ENCODE measurements around the gene AKAP8L.
"Not testable (repeated sequence)": the region's sequence is repeated elsewhere in the genome, so short reads cannot be mapped to it uniquely, and the experiment has no call there.

AKAP8L gene

DNA sequence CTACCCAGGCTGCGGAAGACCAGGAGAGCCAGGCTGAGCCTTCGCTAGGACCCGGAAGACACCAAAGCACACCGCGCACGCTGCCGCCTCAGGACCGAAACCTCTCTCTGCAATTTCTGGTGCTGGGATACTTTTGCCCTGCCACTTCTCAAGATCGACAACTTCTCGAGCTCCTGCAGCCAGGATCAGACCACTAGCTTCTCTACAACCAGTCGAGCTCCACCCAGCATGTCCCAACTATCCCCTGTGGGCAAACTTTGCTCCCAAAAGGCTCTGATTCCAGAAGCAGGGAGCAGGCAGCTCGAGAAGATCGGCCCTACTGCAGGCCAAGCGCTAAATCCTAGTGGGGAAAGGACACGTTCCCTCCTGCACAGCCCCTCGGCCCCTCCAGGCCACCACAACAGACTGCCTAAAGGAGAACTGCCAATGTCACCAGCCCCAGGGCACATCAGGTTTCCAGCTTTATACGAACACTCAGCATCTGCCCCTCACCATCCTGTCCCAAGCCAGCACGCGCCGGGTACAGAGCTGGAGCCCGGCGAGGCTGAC, 40.2 kb downstream of the AKAP8L start:
- DNase-seq, result peak; percentile 35

DNA sequence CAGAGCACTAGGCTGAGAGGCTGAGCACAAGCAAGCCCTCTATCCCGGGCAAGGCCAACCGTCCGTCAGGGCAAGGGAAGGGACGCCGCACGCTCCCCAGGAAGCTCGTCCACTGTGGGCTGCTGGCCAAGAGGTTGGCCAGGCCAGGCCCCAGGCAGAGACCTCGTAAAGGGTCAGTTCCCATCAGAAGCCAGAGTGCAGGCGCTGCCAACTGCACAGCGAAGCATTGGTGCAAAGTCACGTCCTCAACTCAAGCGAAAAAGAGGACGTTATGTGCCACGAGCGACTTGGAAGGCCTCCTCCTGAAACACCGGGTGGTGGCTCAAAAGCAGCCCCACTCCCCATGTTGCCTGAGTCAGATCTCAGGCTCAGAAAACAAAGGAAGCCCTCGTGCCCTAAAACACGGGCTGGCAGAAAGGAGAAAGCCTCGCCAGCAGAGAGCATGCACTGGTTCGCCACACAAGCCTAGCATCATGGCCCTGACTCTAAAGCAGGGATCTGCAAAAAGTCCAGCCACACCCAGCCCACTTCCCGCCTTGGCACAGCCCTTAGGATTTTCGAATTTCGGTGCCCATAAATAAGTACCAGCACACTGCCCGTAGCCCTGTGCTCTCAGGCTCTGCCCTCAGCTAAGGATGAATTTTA, 43.9 kb downstream of the AKAP8L start:
- DNase-seq, result no peak

DNA sequence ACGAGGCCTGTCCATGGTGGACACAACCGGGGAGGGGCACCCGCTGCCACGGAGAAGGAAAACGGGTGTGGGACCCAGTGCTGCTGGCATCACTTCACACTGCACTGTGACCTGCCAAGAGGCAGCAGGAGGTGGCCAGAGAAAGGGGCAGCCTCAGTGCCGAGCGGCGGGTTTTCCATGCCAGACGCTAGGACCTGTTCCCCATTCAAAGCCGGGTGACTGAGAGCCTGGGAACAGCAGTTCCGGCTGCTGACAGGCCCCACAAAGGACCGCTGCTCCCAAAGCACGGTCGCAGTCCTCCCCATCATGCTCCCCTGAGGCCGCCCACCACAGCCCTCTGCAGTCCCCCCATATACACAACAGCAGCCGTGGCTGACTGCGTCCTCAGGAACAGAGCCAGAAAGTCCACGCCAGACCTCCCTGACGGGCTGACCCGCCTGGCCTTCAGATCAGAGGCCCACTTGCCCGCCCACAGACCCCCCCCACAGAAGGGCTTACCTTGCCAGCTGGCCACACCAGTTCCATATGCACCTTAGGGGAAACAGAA, 44.6 kb downstream of the AKAP8L start:
- DNase-seq, result no peak

DNA sequence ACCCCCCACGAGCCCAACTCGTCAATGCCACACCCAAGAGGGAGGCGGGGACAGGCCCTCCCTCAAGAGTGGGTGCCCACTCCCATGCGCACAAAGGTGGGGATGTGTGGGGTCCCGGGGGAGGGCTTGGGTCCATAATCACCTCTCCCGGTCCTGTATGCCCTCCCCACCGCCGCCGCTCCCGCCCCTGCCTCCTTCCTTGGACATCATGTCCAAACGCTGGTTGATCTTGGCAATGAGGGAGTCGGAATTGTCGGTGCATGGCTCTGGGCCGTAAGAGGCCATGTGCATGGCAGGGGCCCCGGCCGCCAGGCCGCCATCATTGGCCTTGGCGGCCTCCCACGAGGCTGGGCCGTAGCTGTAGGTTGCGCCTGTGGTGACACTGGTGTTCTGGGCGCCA, 45.1 kb downstream of the AKAP8L start:
- DNase-seq, result no peak

DNA sequence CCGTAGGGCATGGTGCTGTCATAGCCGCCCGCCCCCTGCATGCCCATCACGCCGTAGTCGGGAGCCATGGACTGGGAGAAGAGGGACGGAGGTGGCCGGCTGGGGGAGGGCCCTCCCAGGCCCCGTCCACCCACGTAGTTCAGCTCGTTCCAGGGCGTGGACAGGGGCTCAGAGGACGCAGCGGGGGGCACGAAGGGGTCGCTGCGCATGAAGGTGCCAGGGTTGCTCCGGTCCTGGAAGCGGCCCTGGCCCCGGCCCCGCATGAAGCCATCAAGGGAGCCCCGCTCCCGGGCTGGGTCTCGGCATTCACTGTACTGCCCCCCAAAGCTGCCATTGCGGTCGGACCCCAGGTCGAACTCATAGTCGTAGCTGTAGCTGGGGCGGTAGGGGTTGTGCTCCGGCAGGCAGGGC, 45.9 kb downstream of the AKAP8L start:
- no peak for DNase-seq

DNA sequence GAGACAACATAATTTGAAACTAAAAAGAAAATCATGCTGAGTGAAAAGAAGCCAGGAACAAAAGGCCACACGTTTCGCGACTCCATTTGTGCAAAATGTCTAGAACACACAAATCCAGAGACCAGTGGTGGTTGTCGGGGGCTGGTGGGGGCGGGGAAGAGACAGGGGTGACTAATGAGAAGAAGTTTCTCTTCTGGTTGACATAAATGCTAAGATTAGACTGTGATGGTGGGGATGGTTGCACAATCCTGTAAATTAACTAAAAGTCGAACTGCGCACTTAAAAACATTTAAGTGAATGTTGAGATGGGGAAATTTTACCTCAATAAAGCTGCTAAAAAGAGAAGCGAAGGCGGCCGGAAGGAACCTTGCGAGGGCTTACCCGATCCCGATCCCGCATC, 46.3 kb downstream of the AKAP8L start:
- no peak for DNase-seq

DNA sequence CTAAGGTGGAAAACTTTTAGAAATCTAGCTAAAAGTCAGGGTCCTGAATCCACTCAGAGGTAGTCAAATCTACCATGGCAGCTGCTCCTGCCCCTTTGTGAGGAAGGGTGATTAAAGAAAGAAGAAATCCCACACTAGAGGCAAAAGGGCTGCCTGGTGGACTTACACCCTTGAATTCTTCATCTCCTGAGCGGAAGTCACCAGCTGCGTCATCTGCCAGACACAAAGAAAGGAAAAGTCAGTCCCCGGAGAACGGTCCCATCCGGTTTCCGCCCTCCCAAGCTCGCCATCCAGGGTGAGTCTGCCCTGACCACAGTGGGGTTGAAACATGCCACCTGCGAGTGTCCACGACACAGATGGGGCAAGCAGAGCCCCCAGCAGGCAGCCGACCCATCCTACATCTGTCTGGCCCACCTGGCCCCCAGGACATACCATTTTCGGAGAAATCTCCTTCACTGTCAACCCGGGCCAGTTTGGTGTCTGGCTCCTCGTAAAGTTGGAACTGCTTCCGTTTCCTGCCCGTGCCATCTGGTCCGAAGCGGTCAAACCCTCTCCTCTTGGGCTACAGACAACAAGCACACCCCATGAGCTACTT, 46.9 kb downstream of the AKAP8L start:
- DNase-seq, result no peak

DNA sequence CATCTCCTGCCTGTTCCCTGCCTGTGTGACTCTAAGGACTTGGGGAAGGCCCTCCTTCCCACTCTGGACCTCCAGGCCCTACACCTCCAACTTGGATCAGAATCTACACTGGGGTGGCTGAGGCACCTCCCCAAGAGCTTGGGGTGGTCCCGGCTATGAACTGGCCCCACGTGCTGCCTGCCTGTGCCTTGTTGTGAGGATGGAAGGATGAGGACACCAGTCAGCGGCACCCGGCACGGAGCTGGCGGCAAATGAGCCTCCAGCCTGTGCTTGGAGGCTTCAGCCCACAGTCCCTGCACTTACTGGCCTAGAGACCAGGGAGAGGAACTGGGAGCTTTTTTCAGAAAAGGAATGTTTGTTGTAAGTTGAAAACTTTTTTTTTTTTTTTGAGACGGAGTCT, 47.7 kb downstream of the AKAP8L start:
- no peak for DNase-seq

DNA sequence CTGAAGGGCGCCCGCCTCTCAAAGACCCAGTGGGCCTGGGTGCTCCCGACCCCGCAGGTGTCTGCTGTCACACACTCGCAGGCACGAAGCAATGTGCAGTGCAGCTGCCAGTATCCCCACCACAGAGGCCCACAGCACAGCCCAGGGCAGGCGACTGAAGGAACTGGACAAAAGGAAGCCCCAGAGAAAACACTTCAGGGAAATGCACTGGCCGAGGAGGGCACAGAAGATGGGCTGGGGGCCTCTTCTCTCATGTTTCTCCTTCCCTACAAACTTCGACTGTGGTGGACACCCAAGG, 49.2 kb downstream of the AKAP8L start:
- no peak for DNase-seq

DNA sequence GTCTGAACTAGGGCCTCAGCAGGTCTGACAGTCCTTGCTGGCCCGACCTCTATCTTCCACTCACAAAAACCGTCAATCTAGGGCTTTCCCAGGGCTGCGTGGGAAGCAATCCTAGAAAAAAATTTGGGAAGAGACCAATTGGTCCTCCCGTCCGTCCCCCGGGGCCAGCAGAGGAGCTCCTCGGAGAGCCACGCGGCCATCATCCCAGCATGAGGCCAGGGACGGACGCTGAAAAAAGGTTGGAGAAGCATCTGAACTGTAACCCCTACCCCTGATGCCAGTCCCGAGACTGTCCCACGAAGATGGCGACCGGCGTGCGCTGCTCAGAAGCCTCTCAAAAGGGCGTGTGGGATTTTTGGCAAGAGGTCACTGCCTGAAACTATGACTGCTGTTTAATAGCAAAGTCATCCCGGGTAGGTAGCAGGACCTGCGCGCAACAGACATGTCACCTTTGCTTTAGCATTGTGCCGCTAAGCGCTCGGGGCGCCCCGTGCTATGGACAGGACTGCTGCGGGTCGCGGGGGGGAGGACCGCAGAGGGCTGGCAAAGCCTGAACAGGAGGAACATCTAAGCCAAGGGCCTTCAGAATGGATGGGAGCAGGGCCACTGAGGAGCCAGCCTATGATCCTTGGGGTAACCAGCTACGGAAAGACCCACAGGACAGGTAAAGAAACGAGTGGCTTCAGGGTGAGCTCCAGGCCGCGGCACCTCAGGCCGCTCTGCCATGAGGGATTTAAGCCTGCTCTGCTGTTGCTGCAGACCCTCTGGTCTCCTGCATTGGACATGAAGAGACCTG, 49.8 kb downstream of the AKAP8L start:
- DNase-seq, result no peak

DNA sequence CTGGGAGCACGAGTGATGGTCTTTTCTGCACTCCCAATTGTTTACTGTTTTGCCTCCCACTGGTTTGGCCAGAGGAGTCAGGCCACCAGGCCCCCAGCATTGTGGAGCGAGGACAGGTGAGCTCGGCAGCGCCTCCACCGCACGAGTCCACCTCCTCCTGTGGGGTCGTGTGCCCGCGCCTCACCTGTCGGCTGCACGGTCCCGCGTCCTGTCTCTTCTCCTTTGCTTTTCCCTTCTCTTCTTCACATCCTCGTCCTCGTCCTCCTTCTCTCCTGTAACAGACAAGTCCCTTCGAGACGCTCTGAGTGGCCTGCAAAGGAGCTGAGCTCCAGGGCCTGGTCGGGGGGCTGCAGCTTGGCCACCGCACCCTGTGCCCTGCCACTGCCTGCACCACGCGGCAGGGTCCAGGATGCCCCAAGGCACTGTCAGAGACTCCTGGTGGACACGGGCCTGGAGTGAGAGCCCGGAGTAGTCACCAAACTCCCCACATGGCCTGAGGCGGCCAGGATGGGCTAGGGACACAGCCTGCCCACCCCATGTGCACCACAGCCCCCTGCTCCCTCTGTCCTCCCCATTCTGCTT, 50.6 kb downstream of the AKAP8L start:
- no peak for DNase-seq

DNA sequence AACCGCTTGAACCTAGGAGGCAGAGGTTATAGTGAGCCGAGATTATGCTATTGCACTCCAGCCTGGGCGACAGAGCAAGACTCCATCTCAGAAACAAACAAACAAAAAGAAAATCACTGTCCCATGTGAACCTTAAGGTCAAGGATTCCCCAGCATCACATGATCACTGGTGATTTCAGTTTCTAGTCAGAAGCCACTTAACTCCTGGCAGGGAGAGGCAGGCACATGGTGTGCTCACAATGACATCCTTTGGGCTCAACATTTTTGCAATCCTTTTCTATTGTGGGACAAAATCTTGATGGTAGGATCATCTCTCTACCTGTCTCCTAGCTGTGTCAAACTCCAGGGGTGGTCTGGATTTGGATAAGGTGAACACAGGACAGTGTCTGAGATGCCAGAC, 51.3 kb downstream of the AKAP8L start:
- no peak for DNase-seq

DNA sequence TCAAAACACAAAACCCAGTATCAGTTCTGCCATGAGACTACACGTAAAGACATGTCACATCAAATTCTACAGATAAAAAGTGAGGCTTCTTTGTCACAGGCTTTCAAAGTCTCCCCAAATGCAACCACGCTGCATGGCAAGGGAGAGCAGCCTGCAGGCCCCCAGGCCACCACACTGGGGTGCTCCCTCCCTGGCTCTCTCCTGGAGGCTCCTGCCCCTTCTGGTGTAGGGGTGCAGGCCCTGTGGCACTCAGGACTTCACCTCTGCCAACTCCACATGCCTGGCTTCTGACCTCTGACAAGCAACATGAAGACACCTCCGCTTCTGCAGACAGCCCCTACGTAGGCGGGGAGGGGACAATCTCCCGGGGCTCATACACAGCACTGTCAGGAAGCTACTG, 53.5 kb downstream of the AKAP8L start:
- DNase-seq, result no peak

DNA sequence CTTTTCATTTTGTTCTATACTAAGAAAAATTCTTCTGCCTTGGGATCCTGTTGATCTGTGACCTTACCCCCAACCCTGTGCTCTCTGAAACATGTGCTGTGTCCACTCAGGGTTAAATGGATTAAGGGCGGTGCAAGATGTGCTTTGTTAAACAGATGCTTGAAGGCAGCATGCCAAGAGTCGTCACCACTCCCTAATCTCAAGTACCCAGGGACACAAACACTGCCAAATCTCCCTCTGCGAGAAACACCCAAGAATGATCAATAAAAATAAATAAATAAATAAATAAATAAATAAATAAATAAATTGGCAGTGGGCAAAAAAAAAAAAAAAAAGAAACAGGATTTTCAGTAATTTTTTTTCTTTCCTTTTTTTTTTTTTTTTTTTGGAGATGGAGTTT, 55.0 kb downstream of the AKAP8L start:
- not testable (repeated sequence) for DNase-seq

DNA sequence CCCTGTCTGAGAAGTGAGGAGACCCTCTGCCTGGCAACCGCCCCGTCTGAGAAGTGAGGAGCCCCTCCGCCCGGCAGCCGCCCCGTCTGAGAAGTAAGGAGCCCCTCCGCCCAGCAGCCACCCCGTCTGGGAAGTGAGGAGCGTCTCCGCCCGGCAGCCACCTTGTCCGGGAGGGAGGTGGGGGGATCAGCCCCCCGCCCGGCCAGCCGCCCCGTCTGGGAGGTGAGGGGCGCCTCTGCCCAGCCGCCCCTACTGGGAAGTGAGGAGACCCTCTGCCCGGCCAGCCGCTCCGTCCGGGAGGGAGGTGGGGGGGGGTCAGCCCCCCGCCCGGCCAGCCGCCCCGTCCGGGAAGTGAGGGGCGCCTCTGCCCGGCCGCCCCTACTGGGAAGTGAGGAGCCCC, 55.7 kb downstream of the AKAP8L start:
- DNase-seq, result not testable (repeated sequence)

DNA sequence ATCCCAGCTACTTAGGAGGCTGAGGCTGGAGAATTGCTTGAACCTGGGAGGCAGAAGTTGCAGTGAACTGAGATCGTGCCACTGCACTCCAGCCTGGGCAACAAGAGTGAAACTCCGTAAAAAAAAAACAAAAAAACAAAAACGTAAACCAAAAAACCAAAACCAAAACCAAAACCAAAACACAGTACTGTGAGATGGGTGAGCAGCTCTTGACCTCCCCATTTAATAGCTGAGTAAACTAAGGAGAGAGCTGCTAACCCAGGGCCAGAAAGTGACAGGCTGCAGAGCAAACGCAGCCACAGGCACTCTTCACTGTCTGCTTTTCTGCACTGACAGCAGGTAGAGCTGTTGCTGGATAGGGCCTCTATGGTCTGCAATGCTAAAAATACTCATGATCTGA, 58.8 kb downstream of the AKAP8L start:
- DNase-seq, result not testable (repeated sequence)

DNA sequence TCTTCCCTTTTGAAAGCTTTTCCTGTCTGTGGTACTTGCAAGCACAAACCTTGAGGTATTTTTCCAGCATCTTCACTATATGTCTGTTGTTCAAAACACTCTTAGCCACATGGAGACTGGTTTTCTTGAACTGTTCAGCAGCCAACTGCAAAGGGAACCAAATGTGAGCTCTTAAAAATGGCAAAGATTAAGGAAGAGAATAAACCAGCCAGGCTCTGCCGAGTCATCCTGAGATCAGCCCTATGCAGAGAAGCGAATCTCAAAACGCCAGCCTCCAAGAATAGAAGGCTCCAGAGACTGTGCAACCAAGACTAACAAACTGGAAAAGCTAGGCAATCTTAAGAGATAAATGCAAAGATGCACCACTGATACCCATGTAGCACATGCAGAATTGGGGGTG, 59.9 kb downstream of the AKAP8L start:
- no peak for DNase-seq

DNA sequence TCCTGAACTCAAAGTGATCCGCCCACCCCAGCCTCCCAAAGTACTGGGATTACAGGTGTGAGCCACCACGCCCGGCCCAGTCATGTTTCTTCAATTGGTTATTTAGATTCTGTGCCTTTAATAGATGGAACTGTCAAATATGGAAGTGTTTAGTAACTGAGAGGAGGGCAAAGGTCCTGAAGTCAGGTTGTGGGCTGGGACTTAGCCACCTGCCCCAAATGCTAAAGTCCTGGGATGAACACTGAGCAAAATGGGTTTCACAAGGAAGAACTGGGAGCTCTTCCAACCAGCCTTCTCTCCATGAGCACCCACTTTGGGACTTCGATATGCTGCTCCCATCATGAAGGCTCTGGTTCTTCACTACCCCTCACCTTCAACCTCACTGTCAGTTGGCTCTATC, 60.9 kb downstream of the AKAP8L start:
- no peak for DNase-seq

DNA sequence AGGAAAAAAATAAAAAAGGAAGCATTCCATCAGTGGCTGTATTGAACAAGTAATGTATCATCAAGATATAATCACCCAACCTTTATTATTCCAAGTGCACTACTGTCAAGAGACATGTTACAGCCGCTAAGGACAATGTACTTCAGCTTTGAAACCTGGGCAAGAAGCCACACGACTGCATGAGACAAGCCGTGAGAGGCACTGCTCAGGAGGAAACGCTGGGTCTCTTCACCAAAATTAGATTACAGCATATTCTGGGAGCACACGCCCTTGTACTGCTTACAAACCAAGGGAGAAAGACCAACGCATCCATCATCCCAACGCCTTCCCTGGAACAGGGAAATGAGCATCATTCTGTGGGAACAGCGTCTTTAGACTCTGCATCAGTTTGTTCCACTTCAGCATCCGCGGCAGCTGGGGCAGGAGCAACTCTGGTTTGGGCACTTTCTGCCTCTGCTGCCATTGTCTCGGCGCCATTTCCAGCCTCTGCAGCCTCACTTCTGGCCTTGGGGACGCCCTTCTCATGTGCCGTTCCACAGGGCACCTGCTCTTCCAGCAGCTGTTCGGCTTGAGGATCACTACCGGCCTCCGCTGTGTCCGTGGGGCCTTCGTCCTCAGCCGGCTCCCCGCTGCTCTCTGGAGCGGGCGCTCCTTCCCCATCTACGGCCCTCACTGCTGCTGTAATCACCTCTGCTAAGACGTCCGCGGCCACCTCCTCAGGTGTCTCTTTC, 64.1 kb downstream of the AKAP8L start:
- no peak for DNase-seq

DNA sequence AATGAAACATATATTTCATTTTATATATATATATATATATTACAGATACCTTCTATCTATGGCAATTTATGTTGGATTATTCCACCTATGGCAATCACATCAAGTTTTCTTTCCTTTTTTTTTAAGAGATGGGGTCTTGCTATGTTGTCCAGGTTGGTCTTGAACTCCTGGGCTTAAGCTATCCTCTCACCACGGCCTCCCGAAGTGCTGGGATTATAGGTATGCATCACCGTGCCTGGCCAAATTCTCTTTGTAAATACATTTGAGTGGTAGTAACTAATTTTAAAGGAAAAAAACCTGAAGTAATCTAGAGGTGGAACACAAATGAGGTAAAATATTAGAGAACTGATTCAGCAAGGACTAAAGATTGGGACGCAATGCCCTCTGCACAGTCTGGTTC, 64.9 kb downstream of the AKAP8L start:
- DNase-seq, result no peak

DNA sequence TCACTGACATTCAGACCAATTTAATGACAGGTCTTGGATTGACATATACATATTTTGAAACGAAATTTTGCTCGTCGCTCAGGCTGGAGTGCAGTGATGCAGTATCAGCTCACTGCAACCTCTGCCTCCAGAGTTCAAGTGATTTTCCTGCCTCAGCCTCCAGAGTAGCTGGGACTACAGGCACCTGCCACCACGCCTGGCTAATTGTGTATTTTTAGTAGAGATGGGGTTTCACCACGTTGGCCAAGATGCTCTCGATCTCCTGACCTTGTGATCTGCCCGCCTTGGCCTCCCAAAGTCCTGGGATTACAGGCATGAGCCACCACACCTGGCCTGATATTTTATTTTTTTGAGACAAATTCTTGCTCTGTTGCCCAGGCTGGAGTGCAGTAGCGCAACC, 66.3 kb downstream of the AKAP8L start:
- DNase-seq, result not testable (repeated sequence)

DNA sequence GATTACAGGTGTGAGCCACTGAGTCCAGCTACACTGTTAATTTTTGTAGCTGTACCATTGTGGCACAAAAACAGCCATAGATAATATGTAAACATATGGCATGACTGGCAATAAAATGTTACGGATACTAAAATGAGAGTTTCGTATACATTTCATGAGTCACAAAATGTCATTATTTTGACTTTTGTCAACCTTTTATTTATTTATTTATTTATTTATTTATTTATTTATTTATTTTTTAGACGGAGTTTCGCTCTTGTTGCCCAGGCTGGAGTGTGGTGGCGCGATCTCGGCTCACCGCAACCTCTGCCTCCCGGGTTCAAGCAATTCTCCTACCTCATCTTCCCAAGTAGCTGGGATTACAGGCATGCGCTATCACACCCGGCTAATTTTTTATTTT, 77.5 kb downstream of the AKAP8L start:
- DNase-seq, result not testable (repeated sequence)

DNA sequence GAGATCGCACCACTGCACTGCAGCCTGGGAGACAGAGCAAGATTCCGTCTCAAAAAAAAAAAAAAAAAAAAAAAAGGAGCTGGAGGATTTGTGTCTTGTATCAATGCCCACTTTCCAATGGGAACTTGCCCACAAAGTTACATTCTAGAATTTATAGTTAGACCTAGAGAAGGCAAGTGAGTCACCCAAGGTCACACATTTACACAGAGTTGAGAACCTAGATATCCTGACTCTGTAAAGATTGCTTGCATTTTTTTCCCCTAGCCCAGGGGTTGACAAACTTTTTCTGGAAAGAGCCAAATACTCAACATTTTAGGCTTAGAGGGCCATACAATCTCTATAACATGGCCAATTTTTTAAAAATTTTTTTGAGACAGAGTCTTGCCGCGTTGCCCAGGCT, 78.7 kb downstream of the AKAP8L start:
- no peak for DNase-seq

All from activated effector memory CD4-positive, alpha-beta T cell treated with Interleukin-2 at 50 U/mL for 16 hours (primary cell).